ENCODE measurements around the gene MEMO1.
"Not testable (repeated sequence)": the region's sequence is repeated elsewhere in the genome, so short reads cannot be mapped to it uniquely, and the experiment has no call there.

Gene MEMO1

GRCh38 chr2:31901900-31902299 lies 108.9 kb downstream of the MEMO1 start:
- Histone ChIP-seq H2BK12ac (ENCODE audit: low read length) (no peak overlapping the region), H3K79me1 (ENCODE audit: low read length) (no peaks in the 10 kb centered on the region), H4K8ac (ENCODE audit: low read depth, low read length) (no peak overlapping the region), H4K12ac (ENCODE audit: low read depth, low read length) (no peak overlapping the region), H2AK5ac (ENCODE audit: low read length) (no peak overlapping the region), H3K4ac (ENCODE audit: low read depth, low read length) (no peak overlapping the region), H3K14ac (ENCODE audit: low read length) (no peak overlapping the region), H3K4me3 (ENCODE audit: low read depth, low read length) (no peak overlapping the region), H3K9ac (ENCODE audit: low read length) (no peak overlapping the region), H3K79me2 (ENCODE audit: control insufficient read depth, insufficient read depth, low read length, poor library complexity) (no peaks in the 10 kb centered on the region), H3K27me3 (ENCODE audit: insufficient read depth, low read length) (no peaks in the 10 kb centered on the region), H4K91ac (ENCODE audit: low read depth, low read length) (no peak overlapping the region), H3K4me1 (ENCODE audit: control insufficient read depth in 1 of 2, insufficient read depth in 2 of 2, low read length in 2 of 2) (no peaks in the 10 kb centered on the region), H2BK120ac (ENCODE audit: insufficient read depth, low read length, poor library complexity) (no peak overlapping the region), H3K36me3 (ENCODE audit: control insufficient read depth in 1 of 2, insufficient read depth in 2 of 2, low read length in 2 of 2) (peaks cover 8% of the 10 kb centered on the region in 2 experiments), H3K23ac (ENCODE audit: low read length) (no peak overlapping the region), H2BK5ac (ENCODE audit: low read depth, low read length, poor library complexity) (no peak overlapping the region), H3K18ac (ENCODE audit: low read length) (no peak overlapping the region), H2AFZ (ENCODE audit: insufficient read depth, low read length, poor library complexity) (no peak overlapping the region), H3K9me3 (ENCODE audit: insufficient read depth, low read depth, low read length) (no peaks in the 10 kb centered on the region), H3K4me2 (ENCODE audit: low read length) (no peak overlapping the region), H3K27ac (ENCODE audit: low read depth, low read length) (no peak overlapping the region)
- no peak for DNase-seq
- WGBS (ENCODE audit: extremely low coverage, insufficient coverage, insufficient read length), result no CpG with 5 or more reads among the region's 2 CpGs

GRCh38 chr2:31900156-31900555 lies 110.7 kb downstream of the MEMO1 start:
- not testable (repeated sequence) for DNase-seq; H3K9ac ChIP-seq (ENCODE audit: low read length); H4K12ac ChIP-seq (ENCODE audit: low read depth, low read length); H2AK5ac ChIP-seq (ENCODE audit: low read length); H3K18ac ChIP-seq (ENCODE audit: low read length); H3K4ac ChIP-seq (ENCODE audit: low read depth, low read length); H3K23ac ChIP-seq (ENCODE audit: low read length); H3K27ac ChIP-seq (ENCODE audit: low read depth, low read length); H3K9me3 ChIP-seq (ENCODE audit: insufficient read depth, low read depth, low read length); H3K36me3 ChIP-seq (ENCODE audit: control insufficient read depth in 1 of 2, insufficient read depth in 2 of 2, low read length in 2 of 2); H3K4me2 ChIP-seq (ENCODE audit: low read length); H3K79me1 ChIP-seq (ENCODE audit: low read length); H2BK5ac ChIP-seq (ENCODE audit: low read depth, low read length, poor library complexity); H2BK12ac ChIP-seq (ENCODE audit: low read length); H3K4me3 ChIP-seq (ENCODE audit: low read depth, low read length); H4K91ac ChIP-seq (ENCODE audit: low read depth, low read length); H2BK120ac ChIP-seq (ENCODE audit: insufficient read depth, low read length, poor library complexity); H3K4me1 ChIP-seq (ENCODE audit: control insufficient read depth in 1 of 2, insufficient read depth in 2 of 2, low read length in 2 of 2); H2AFZ ChIP-seq (ENCODE audit: insufficient read depth, low read length, poor library complexity); H3K79me2 ChIP-seq (ENCODE audit: control insufficient read depth, insufficient read depth, low read length, poor library complexity); H3K27me3 ChIP-seq (ENCODE audit: insufficient read depth, low read length); H4K8ac ChIP-seq (ENCODE audit: low read depth, low read length); H3K14ac ChIP-seq (ENCODE audit: low read length)
- WGBS (ENCODE audit: extremely low coverage, insufficient coverage, insufficient read length), result no CpG with 5 or more reads among the region's 2 CpGs

- not testable (repeated sequence) for H4K8ac ChIP-seq (ENCODE audit: low read depth, low read length); H3K9me3 ChIP-seq (ENCODE audit: insufficient read depth, low read depth, low read length); H3K79me1 ChIP-seq (ENCODE audit: low read length); H3K4me3 ChIP-seq (ENCODE audit: low read depth, low read length); H2BK120ac ChIP-seq (ENCODE audit: insufficient read depth, low read length, poor library complexity); H4K12ac ChIP-seq (ENCODE audit: low read depth, low read length); H3K14ac ChIP-seq (ENCODE audit: low read length); H2BK5ac ChIP-seq (ENCODE audit: low read depth, low read length, poor library complexity); H3K27ac ChIP-seq (ENCODE audit: low read depth, low read length); H3K4me2 ChIP-seq (ENCODE audit: low read length); H2AFZ ChIP-seq (ENCODE audit: insufficient read depth, low read length, poor library complexity); H3K27me3 ChIP-seq (ENCODE audit: insufficient read depth, low read length); H3K36me3 ChIP-seq (ENCODE audit: control insufficient read depth in 1 of 2, insufficient read depth in 2 of 2, low read length in 2 of 2); H3K23ac ChIP-seq (ENCODE audit: low read length); H3K18ac ChIP-seq (ENCODE audit: low read length); DNase-seq; H3K79me2 ChIP-seq (ENCODE audit: control insufficient read depth, insufficient read depth, low read length, poor library complexity); H3K9ac ChIP-seq (ENCODE audit: low read length); H3K4ac ChIP-seq (ENCODE audit: low read depth, low read length); H3K4me1 ChIP-seq (ENCODE audit: control insufficient read depth in 1 of 2, insufficient read depth in 2 of 2, low read length in 2 of 2); H4K91ac ChIP-seq (ENCODE audit: low read depth, low read length); H2AK5ac ChIP-seq (ENCODE audit: low read length); H2BK12ac ChIP-seq (ENCODE audit: low read length)
- WGBS (ENCODE audit: extremely low coverage, insufficient coverage, insufficient read length), result no CpG with 5 or more reads among the region's 3 CpGs
Observed at GRCh38 chr2:31898346-31898745, 112.5 kb downstream of the MEMO1 start.

- H4K8ac ChIP-seq (ENCODE audit: low read depth, low read length); H4K12ac ChIP-seq (ENCODE audit: low read depth, low read length); H3K27ac ChIP-seq (ENCODE audit: low read depth, low read length); H3K27me3 ChIP-seq (ENCODE audit: insufficient read depth, low read length); H2BK12ac ChIP-seq (ENCODE audit: low read length); H3K4ac ChIP-seq (ENCODE audit: low read depth, low read length); H3K14ac ChIP-seq (ENCODE audit: low read length); H2BK120ac ChIP-seq (ENCODE audit: insufficient read depth, low read length, poor library complexity); H3K79me1 ChIP-seq (ENCODE audit: low read length); H3K4me2 ChIP-seq (ENCODE audit: low read length); H3K9me3 ChIP-seq (ENCODE audit: insufficient read depth, low read depth, low read length); H2AK5ac ChIP-seq (ENCODE audit: low read length); H2BK5ac ChIP-seq (ENCODE audit: low read depth, low read length, poor library complexity); H3K4me3 ChIP-seq (ENCODE audit: low read depth, low read length); H3K36me3 ChIP-seq (ENCODE audit: control insufficient read depth in 1 of 2, insufficient read depth in 2 of 2, low read length in 2 of 2); H4K91ac ChIP-seq (ENCODE audit: low read depth, low read length); H3K18ac ChIP-seq (ENCODE audit: low read length); H2AFZ ChIP-seq (ENCODE audit: insufficient read depth, low read length, poor library complexity); H3K79me2 ChIP-seq (ENCODE audit: control insufficient read depth, insufficient read depth, low read length, poor library complexity); DNase-seq; H3K4me1 ChIP-seq (ENCODE audit: control insufficient read depth in 1 of 2, insufficient read depth in 2 of 2, low read length in 2 of 2); H3K9ac ChIP-seq (ENCODE audit: low read length); H3K23ac ChIP-seq (ENCODE audit: low read length): not testable (repeated sequence)
- no CpG with 5 or more reads among the region's 4 CpGs for WGBS (ENCODE audit: extremely low coverage, insufficient coverage, insufficient read length)
Observed at GRCh38 chr2:31897340-31897739, 113.5 kb downstream of the MEMO1 start.

All from trophoblast cell (in vitro differentiated cells and primary cell).